22Rv1 (cell line): ENCODE data around the gene PDZRN4.

Source experiments
- H3K27ac ChIP-seq: fragments of 450-650 bp; 2 replicates; pipeline ENCODE4 v1.5.1; 2017
- CTCF ChIP-seq: fragments of 450-650 bp; IDR thresholded peaks from 2 replicates; pipeline ENCODE4 v1.5.1; 2017; ENCODE audit warnings: mild to moderate bottlenecking
- ZFX ChIP-seq: fragments of 450-650 bp; IDR thresholded peaks from 2 replicates; pipeline ENCODE4 v1.6.1; 2017; ENCODE audit warnings: antibody characterized with exemption, borderline replicate concordance

Gene PDZRN4

GRCh38 chr12:41336041-41336549 lies 148.0 kb downstream of the PDZRN4 start:
- H3K27ac ChIP-seq, result no peak overlapping the region
- no peak for TF ChIP-seq CTCF
- TF ChIP-seq ZFX, result no peak

GRCh38 chr12:41339784-41340183 lies 151.7 kb downstream of the PDZRN4 start:
- no peak overlapping the region for H3K27ac ChIP-seq
- TF ChIP-seq CTCF (no peak), ZFX (no peak)

GRCh38 chr12:41344776-41345470 lies 156.8 kb downstream of the PDZRN4 start:
- no peak overlapping the region for H3K27ac ChIP-seq
- TF ChIP-seq ZFX (no peak), CTCF (no peak)

- TF ChIP-seq ZFX, result no peak
- TF ChIP-seq CTCF, result no peak
Observed at GRCh38 chr12:41348198-41348597, 160.1 kb downstream of the PDZRN4 start.

GRCh38 chr12:41356181-41356580 lies 168.1 kb downstream of the PDZRN4 start:
- TF ChIP-seq ZFX, result no peak
- no peak for TF ChIP-seq CTCF

More at GRCh38 chr12:41348198-41348597, 160.1 kb downstream of the PDZRN4 start:
- no peak overlapping the region for H3K27ac ChIP-seq

GRCh38 chr12:41361738-41362137 lies 173.6 kb downstream of the PDZRN4 start:
- TF ChIP-seq CTCF (no peak), ZFX (no peak)
- H3K27ac ChIP-seq, result no peak overlapping the region

More at GRCh38 chr12:41356181-41356580, 168.1 kb downstream of the PDZRN4 start:
- no peak overlapping the region for H3K27ac ChIP-seq

GRCh38 chr12:41362510-41362909 lies 174.4 kb downstream of the PDZRN4 start:
- TF ChIP-seq ZFX (no peak), CTCF (no peak)
- H3K27ac ChIP-seq, result no peak overlapping the region
